DOHH2 (cell line): Measurements from ENCODE around the gene ENTPD1.

Source experiments
- EZH2phosphoT487 ChIP-seq: fragments of 200-600 bp; sonication (generic); IDR thresholded peaks from 2 replicates; pipeline ENCODE4 v1.6.1; 2017; ENCODE audit warnings: borderline replicate concordance, mild to moderate bottlenecking, antibody characterized with exemption, low read length, moderate library complexity, mixed read lengths
- TF ChIP-seq, protein P1 (sequence below): fragments of 200-600 bp; sonication (generic); IDR thresholded peaks from one replicate; pipeline ENCODE4 v1.5.1; 2014; ENCODE audit warnings: antibody characterized with exemption, mild to moderate bottlenecking, low read depth, low read length; ENCODE audit not compliant: poor library complexity, severe bottlenecking

DNA sequence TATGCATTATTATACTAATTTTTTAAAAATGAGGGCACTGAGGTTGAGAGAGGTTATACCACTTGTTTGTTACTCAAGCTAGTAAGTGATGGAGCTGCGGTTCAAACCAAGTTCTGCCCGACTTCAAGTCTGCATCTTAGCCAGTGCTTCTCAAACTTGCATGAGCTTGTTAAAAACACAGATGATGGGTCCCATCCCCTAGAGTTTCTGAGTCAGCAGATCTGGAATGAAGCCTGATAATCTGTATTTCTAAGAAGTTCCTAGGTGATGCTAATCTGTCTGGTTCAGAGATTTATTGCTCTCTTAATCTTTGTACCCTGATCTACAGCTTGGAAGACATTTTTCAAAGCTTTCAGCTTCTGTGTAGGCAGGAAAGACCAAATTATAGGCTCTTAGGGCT is 84.2 kb downstream of the ENTPD1 start:
- TF ChIP-seq, protein P1, sequence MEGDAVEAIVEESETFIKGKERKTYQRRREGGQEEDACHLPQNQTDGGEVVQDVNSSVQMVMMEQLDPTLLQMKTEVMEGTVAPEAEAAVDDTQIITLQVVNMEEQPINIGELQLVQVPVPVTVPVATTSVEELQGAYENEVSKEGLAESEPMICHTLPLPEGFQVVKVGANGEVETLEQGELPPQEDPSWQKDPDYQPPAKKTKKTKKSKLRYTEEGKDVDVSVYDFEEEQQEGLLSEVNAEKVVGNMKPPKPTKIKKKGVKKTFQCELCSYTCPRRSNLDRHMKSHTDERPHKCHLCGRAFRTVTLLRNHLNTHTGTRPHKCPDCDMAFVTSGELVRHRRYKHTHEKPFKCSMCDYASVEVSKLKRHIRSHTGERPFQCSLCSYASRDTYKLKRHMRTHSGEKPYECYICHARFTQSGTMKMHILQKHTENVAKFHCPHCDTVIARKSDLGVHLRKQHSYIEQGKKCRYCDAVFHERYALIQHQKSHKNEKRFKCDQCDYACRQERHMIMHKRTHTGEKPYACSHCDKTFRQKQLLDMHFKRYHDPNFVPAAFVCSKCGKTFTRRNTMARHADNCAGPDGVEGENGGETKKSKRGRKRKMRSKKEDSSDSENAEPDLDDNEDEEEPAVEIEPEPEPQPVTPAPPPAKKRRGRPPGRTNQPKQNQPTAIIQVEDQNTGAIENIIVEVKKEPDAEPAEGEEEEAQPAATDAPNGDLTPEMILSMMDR, result no peak
- TF ChIP-seq EZH2phosphoT487, result no peak
